Body of pancreas (tissue), 4 donors: ENCODE data around the gene C14orf132. TPM values are rescaled to one million over a fixed set of nuclear protein-coding genes. Genes with fewer than 3 reads are reported as not detected.

Experiments
- ATAC-seq: fragments of 150-250 bp; one replicate; pipeline ENCODE4 v1.9.1; 2016
- DNase-seq, 4 donors: peaks; one replicate each; pipeline ENCODE4 v3.0.0-alpha.2; 2019
- H3K27ac ChIP-seq, 4 donors: fragments of 200-600 bp; sonication (generic); 1 replicate in 3 of 4; 2 replicates in 1 of 4; pipeline versions ENCODE4 v1.5.1 to v1.6.1; 2016 to 2019; ENCODE audit warnings: mild to moderate bottlenecking in 1 of 4, mixed read lengths in 1 of 4, moderate library complexity in 1 of 4
- H3K27me3 ChIP-seq, 2 donors: fragments of 200-600 bp; sonication (generic); one replicate each; pipeline ENCODE4 v1.6.0; 2016; ENCODE audit warnings: mild to moderate bottlenecking in 1 of 2
- H3K36me3 ChIP-seq, 2 donors: fragments of 200-600 bp; sonication (generic); replicated peaks in 1 of 2; 2 replicates each; pipeline ENCODE4 v1.5.1; 2016; ENCODE audit warnings: low read depth in 2 of 2; ENCODE audit not compliant: insufficient read depth in 1 of 2
- H3K4me1 ChIP-seq: fragments of 200-600 bp; sonication (generic); one replicate; pipeline ENCODE4 v1.6.0; 2016
- H3K4me3 ChIP-seq, 2 donors: fragments of 200-600 bp; sonication (generic); 1 replicate in 1 of 2; 2 replicates in 1 of 2; pipeline ENCODE4 v1.5.1; 2016 to 2019
- H3K9me3 ChIP-seq, 3 donors: fragments of 200-600 bp; sonication (generic); 1 replicate in 2 of 3; 2 replicates in 1 of 3; pipeline ENCODE4 v1.5.1; 2016
- POLR2A ChIP-seq, 3 donors: fragments of 450-650 bp; IDR thresholded peaks; one replicate each; pipeline ENCODE4 v1.6.1; 2016; ENCODE audit warnings: antibody characterized with exemption in 3 of 3, mild to moderate bottlenecking in 2 of 3
- WGBS, 2 donors: methylation state at CpG; one replicate each; pipeline ENCODE4 v1.1.5; 2017; 5-methylcytosine and 5-hydroxymethylcytosine counted together
- intact Hi-C: fragments of 100-400 bp; cut with DNase I; formaldehyde crosslinking; loops from one replicate; pipeline ENCODE4 v1.15.1; 2023
- total RNA-seq, 2 donors: library from RNA; depleted of rRNA; stranded (reverse); fragments of >200 nt; gene quantifications; one replicate each; pipeline ENCODE4 v1.1.0, GENCODE V29; 2016
- TF ChIP-seq, protein P1 (sequence below), 7 experiments: fragments of 450-650 bp in 4 of 7; fragments of 200-600 bp in 3 of 7; sonication (generic) in 3 of 7; IDR thresholded peaks; one replicate each; pipeline ENCODE4 v1.5.1; 2016 to 2019; ENCODE audit warnings: antibody characterized with exemption in 7 of 7

Gene C14orf132
- total RNA-seq, 2 donors from 2014 or later, result 4.4 to 4.6 TPM

DNA sequence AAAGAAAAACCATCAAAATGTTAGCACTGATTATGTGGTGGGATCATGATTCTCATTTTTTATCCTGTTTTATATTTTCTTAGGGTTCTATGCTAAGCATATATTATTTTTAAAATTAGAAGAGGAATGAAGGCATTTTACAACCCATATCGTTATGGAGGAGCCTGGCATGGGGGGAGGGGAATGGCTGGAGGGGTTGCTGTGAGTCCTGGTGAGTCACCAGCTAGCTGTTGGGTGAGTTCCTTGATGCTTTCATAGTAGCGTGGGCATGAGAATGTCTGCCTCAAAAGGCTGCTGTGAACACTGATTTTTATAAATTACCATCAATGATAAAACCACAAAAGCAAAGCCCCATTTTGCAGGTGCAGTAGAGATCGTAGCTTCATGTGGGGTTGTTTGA is 46.9 kb downstream of the C14orf132 start:
- intact Hi-C loops, result no loop called here
- Histone ChIP-seq H3K4me3 (no peak overlapping the region), H3K9me3 (no peaks in the 10 kb centered on the region), H3K27ac (no peak overlapping the region), H3K36me3 (no peaks in the 10 kb centered on the region), H3K4me1 (peaks cover 12% of the 10 kb centered on the region), H3K27me3 (no peaks in the 10 kb centered on the region)
- DNase-seq (no peak), ATAC-seq (no peak)
- 70 to 72% methylated on average over 3 of the region's 3 CpGs for WGBS, 2 donors
- TF ChIP-seq POLR2A (IDR thresholded peaks at IDR 0.05), result no peak
- TF ChIP-seq, protein P1, sequence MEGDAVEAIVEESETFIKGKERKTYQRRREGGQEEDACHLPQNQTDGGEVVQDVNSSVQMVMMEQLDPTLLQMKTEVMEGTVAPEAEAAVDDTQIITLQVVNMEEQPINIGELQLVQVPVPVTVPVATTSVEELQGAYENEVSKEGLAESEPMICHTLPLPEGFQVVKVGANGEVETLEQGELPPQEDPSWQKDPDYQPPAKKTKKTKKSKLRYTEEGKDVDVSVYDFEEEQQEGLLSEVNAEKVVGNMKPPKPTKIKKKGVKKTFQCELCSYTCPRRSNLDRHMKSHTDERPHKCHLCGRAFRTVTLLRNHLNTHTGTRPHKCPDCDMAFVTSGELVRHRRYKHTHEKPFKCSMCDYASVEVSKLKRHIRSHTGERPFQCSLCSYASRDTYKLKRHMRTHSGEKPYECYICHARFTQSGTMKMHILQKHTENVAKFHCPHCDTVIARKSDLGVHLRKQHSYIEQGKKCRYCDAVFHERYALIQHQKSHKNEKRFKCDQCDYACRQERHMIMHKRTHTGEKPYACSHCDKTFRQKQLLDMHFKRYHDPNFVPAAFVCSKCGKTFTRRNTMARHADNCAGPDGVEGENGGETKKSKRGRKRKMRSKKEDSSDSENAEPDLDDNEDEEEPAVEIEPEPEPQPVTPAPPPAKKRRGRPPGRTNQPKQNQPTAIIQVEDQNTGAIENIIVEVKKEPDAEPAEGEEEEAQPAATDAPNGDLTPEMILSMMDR (IDR thresholded peaks at IDR 0.05), result no peak

DNA sequence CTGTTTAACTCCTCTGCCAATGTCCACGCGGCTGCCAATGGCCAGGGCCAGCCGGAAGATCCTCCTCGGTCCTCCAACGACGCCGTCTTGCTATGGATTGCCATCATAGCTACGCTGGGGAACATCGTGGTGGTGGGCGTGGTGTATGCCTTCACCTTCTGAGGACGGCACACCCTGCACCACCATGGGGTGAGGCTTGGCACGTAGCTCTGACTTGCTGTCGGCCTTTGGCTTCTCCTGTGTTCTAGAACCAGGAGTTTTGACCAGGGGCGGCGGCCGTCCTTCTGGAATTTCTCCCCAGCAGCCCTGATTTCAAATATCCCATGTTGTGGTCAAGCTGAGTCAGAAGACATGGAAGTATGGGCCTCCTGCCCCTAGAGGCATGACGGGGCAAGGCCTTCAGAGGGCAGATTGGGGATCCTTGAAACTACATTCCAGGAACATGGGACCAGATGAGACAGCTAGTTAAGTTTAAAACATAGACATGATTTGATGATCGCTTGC is 47.5 kb downstream of the C14orf132 start:
- intact Hi-C loops, result no loop called here
- no peaks in the 10 kb centered on the region for H3K9me3 ChIP-seq
- no peak overlapping the region for H3K4me3 ChIP-seq
- no peaks in the 10 kb centered on the region for H3K27me3 ChIP-seq
- DNase-seq (no peak), ATAC-seq (no peak)
- H3K4me1 ChIP-seq, result peaks cover 12% of the 10 kb centered on the region
- 91 to 95% methylated on average over 11 to 18 of the region's 18 CpGs for WGBS, 2 donors
- H3K36me3 ChIP-seq, result no peaks in the 10 kb centered on the region
- H3K27ac ChIP-seq, result no peak overlapping the region
- TF ChIP-seq, protein P1 (IDR thresholded peaks at IDR 0.05), result no peak
- TF ChIP-seq POLR2A (IDR thresholded peaks at IDR 0.05), result no peak

DNA sequence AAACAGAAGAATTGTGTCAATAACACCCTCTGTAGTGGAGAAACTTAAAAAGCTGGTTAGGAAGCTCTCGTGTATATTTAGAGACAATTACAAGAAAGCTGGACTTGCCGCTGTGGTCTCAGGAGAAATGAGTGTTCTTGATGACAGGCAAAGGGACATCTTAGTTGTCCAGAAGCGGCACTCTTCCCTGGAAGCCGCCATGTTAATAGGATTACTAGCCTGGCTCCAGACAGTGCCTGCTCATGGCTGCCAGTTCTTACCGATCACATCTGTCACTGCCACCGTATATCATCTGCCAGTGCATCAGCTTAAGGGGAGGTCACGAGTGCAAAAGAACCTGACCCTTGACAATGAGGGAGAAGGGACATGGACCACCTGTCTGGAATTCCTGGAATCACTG is 48.9 kb downstream of the C14orf132 start:
- no peak for DNase-seq
- intact Hi-C loops, result no loop called here
- WGBS, 2 donors, result 87 to 97% methylated on average over 7 of the region's 7 CpGs
- no peaks in the 10 kb centered on the region for H3K27me3 ChIP-seq
- H3K27ac ChIP-seq, result no peak overlapping the region
- no peak for ATAC-seq
- no peak overlapping the region for H3K4me3 ChIP-seq
- no peaks in the 10 kb centered on the region for H3K9me3 ChIP-seq
- H3K4me1 ChIP-seq, result peaks cover 12% of the 10 kb centered on the region
- TF ChIP-seq POLR2A (IDR thresholded peaks at IDR 0.05), result no peak
- TF ChIP-seq, protein P1 (IDR thresholded peaks at IDR 0.05), result no peak
- H3K36me3 ChIP-seq, result no peaks in the 10 kb centered on the region

DNA sequence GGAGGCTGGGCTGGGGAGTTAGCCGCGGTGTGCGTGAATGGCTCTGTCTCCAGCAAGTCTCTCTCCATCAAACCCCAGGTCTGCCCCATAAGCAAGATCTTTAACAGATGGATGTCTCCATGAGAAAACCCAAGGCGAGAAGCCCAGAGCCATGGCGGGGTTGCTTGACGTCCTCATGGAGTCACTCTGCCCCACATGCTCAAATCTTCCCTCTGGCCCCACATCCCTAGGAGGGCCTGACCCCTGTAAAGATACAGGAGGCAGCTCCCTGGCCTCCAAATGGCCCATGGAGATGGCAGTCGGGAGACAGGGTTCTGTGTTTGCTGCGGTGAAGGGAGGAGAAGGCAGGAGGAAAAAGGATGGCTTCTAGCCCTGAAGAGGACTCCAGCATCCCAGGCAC is 49.3 kb downstream of the C14orf132 start:
- TF ChIP-seq, protein P1 (IDR thresholded peaks at IDR 0.05), result no peak
- no peak for TF ChIP-seq POLR2A (IDR thresholded peaks at IDR 0.05)
- Histone ChIP-seq H3K4me1 (peaks cover 8% of the 10 kb centered on the region), H3K27ac (no peak overlapping the region), H3K36me3 (no peaks in the 10 kb centered on the region), H3K27me3 (no peaks in the 10 kb centered on the region), H3K4me3 (no peak overlapping the region), H3K9me3 (no peaks in the 10 kb centered on the region)
- 83 to 93% methylated on average over 6 to 8 of the region's 8 CpGs for WGBS, 2 donors
- intact Hi-C loops, result no loop called here
- DNase-seq (no peak), ATAC-seq (no peak)

DNA sequence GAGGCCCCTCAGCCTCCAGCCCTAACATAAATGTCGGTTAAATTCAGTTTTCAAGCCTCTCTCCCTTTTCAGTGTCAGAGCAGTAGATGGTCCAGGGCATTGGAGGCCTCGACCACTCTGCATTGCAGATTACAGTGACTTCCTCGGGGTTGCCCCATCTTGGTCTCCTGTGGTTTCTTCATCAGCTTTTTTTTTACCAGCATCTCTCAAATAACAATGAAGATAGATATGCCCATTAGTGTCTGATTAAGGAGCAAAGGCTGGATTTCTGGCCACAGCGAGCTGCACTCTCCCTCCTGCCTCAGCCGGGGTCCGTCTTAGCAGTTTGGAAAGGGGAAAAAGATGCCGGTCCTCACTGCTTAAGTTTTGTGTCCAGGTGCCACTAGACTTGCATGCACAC is 49.7 kb downstream of the C14orf132 start:
- H3K9me3 ChIP-seq, result no peaks in the 10 kb centered on the region
- WGBS, 2 donors, result 92 to 94% methylated on average over 7 of the region's 7 CpGs

More for the DNA sequence above, 49.7 kb downstream of the C14orf132 start:
- no peak overlapping the region for H3K4me3 ChIP-seq
- TF ChIP-seq POLR2A (IDR thresholded peaks at IDR 0.05), result no peak
- TF ChIP-seq, protein P1 (IDR thresholded peaks at IDR 0.05), result no peak
- H3K4me1 ChIP-seq, result peaks cover 3% of the 10 kb centered on the region
- intact Hi-C loops, result no loop called here
- H3K27ac ChIP-seq, result no peak overlapping the region
- ATAC-seq, result no peak
- no peaks in the 10 kb centered on the region for H3K27me3 ChIP-seq
- no peaks in the 10 kb centered on the region for H3K36me3 ChIP-seq
- DNase-seq, result no peak
